Effector CD4-positive, alpha-beta T cell (primary cell): Measurements from ENCODE around the gene ADCY5.

Experiments
- DNase-seq: peaks from one replicate; pipeline ENCODE4 v3.0.0-alpha.2; 2020

Gene ADCY5

GRCh38 chr3:123236902-123237301, 212.0 kb downstream of the ADCY5 start:
- DNase-seq, result no peak
